Stimulated activated CD8-positive, alpha-beta memory T cell treated with anti-CD3 and anti-CD28 coated beads, Interleukin-12 subunit alpha, Interleukin-12 subunit beta, amount 100 ng/mL, for 24 hours (primary cell): Measurements from ENCODE around the gene AGXT2.
"Not testable (repeated sequence)": the region's sequence is repeated elsewhere in the genome, so short reads cannot be mapped to it uniquely, and the experiment has no call there.

Source experiments
- DNase-seq: peaks from one replicate; pipeline ENCODE4 v3.0.0-alpha.2; 2020; ENCODE audit errors: extremely low read depth

Gene AGXT2

DNA sequence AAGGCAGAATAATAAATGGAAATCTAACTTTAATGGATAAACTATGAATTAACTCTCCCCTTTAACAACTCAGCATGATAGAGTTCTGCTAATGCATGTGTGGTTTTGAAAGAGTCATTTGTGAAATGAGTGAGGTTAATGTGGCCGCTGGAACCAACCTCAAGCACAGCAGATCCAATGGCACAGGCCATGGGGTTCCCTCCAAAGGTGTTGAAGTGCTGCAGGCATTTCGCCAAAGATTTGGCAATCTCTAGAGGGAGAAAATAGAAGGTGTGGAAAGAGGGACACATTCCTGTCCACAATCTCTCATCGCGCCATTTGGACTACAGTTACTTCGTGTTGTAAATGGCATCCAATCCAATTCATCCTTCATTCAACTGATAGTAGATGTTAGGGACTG lies 35.0 kb downstream of the AGXT2 start:
- no peak for DNase-seq

DNA sequence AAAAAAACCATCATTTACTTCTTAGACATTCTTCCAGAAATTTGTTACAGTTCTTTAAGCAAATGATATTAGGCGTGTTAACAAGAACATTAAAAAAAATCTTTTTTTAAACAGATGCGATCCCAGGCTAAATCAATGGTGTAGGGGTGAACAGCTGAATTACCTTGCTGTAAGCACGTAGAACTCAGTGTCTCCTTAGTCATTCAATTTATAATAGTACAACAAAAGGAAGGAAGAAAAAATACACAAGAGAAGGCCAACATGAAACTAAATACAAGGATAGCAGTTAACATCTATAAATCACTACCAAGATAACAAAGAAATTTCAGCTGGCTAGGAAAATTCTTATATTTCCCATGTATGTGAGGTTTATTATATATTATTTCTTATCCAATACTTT lies 35.4 kb downstream of the AGXT2 start:
- DNase-seq = no peak

DNA sequence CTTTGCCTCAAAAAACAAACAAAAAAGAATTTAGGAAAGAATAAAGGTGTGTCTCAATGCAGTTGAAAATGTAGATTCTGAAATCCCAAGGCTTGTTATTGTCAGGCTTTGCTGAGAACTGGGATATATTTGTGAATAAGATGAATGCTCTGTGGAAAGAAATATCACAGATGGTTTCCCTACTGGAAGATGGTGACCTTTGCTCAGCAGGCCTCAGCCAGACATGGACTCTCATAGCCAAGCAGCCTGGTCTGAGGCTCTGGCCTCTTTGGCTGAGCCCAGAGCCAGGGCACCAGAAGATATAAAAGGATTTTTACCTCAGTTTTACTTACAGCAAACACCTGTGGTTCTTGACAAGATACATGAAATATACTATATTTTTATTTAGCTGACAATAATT lies 37.1 kb downstream of the AGXT2 start:
- no peak for DNase-seq

DNA sequence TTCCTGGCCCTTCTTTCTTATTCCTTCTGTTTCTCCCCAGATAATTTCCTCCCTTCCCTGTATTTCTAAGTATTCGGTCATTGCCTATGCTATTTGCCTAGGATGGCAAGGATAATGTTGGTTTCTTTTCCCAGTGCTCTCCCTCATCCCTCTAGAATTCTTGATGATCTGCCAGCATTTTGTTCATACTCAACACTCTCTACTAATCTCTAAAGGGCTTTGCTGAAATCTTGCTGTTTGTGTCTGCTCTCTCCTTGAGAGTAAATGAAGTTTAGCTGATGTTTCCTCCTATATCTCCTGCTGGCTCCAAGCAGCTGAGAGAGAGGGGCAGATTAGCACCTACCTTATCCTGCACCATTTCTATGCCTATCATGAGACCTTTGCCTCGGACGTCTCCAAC lies 38.1 kb downstream of the AGXT2 start:
- no peak for DNase-seq

DNA sequence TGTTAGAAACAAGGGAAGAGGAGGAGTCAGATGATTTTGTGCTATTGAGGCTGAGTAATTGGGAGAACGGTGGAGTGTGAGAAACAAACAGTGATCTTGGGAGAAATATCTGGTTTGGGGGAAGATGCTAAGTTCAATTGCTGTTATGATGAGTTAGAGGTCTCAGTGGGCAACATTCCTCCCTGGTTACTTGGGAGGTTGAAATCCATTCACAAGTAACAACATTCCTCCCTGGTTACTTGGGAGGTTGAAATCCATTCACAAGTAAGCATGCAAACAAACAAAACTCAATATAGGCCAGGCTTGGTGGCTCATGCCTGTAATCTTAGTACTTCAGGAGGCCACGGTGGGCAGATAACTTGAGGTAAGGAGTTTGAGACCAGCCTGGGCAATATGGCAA lies 38.7 kb downstream of the AGXT2 start:
- DNase-seq = no peak

DNA sequence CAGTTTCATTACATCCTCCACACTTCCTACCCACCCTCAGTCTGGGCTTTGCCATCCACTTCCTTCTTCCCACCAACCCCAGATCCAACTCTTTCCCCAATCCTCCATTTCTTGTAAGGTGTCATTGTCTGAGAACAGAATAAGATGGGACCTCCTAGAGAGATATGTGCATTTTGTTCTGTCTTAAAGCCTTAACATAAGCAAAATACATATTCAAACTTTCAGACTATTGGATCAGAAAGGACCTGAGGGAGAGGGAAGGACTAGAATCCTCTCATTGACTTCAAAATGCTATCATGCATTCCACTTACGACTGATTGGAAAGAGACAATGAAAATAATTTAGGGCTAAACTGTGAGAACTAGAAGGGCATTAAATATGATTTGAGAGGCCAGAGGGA lies 43.0 kb downstream of the AGXT2 start:
- DNase-seq = no peak

DNA sequence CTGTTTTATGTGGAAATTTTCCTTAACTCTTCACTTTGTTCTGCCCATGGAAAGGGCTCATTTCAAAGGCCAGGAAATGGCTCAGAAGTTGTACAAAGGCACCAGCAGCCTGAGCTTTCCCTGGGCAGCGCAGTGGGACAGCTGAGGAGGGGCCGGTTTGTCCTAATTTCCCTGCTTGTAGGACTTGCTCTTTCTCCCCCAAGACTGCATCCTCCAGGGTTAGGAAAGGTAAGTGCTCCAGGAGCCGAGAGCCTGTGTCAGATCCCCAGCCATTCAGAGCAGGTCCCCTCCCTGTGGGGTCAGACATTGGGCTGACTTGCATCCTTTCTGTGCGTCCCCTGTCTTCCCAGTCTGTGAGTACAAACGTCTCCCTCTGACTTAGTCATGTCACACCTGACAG lies 43.5 kb downstream of the AGXT2 start:
- no peak for DNase-seq

DNA sequence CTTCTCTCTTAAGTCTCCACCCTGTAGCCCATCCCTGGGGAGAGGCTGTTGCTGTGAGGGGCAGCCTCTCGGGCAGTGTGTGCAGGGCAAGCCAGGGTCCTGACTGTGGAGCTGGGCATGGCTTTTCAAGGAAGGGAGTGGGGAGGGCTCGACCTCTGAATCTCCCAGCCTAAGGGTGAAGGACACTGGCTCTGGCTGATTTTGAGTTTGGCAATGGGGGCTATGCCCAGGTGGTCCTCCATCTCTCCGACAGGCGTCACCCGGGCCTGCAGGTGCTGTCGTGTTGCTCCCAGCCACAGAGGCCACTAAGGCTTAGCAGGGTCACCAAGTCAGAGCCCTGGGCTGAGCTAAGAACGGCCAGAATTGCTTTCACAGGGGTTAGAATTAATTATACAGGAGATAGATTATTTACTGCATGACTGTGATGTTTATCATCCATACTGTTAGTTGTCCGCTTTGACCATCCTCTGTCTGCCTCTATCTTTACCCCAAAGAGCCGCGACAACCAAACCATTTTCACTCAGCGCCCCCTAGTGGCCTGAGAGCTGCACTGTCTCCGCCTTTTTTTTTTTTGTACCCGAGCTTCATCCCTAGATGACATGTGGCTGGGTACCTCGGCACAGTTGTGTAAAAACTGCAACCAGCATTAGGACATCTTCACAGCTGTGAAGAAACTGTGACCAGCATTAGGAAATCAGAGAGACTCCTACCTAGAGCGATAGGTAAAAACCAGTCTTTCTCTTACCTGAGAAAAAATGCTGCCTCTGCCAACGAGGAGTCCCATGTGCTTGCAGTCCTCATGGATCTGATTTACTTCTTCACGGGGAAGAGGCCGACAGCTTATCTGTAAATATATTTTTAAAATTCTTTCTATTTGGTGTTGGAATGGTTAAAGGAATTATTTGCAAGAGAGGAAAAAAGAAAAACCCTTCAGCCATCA lies 44.5 kb downstream of the AGXT2 start:
- peak; percentile 7 for DNase-seq

DNA sequence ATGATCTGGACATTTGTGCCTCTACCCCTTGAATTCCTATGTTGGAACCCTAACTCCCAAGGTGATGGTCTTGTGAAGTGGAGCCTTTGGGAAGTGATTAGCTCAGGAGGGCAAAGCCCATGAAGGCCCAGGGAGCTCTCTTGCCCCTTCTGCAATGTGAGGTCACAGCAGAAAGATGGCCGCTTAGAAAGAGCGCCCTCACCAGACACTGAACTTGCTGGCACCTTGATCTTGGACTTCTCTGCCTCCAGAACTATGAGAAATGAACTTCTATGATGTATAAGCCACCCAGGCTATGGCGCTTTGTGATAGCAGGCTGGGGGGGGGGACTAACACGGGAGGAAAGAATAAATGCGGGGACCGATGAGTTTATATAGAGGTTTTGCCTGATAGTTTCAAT lies 45.3 kb downstream of the AGXT2 start:
- DNase-seq = no peak

DNA sequence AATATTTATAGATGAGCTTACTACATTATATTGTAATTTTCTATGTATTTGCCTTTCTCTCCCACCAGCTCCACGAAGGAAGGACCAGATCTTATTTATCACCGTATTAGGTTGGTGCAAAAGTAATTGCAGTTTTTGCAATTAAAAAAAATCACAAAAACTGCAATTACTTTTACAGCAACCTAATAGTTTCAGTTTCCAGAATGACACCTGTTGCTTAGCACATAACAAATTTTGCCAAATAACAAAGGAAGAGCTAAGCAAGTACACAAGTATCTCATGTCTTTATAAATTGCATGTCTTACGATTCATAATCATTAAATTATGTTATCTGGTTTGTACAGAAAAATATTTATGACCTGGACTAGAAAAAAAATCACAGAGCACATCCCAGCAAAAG lies 45.9 kb downstream of the AGXT2 start:
- DNase-seq = no peak

DNA sequence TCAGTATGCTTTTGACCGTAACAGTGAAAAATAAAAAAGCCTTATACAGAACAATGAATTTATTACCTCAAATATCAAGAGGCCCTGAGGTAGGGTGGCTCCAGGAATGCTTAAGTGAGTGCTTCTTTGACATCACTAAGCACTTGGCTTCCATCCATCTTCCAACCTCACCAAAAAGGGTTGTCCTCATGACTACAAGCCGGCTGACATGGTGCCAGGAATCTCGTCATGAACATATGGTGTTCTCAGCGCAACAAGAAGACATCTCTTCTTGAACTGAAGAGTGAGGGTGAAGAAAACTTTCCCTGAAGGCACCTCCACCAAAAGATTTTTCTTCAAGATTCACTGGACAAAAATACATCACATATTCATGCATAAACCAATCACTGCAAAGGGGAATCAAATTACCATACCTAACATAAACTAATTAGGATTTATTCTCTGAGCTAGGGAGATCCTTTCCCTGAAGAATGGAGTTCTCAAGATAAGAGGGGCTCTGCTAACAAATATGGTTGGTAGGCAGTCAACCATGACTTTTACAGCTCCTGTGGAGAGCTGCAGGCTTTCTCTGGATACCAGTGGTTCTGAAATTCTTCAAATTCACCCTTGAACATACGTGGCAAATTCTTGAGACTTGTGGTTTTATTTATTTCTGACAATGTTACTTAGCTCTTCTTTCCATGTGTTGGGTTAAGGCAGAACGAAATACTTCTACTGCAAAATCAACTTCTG lies 49.5 kb downstream of the AGXT2 start:
- DNase-seq = no peak

DNA sequence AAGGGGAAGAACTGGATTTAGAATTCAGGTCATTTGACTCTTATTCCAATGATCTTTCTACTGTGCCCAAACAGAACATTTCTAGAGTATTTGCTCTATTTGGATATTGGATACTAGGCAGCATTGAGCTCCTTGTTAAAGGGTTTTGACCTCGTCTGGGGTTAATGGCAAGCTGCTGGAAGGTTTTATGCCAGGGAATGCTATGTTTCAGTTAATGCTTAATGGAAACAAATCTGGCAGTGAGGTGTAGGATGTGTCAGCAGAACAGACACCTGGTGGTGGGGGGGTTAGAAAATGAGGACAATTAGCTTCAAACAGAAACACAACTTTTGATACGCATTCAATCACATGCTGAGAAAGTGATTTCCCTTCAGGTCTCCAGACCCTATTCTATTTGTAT lies 51.5 kb downstream of the AGXT2 start:
- DNase-seq = no peak

DNA sequence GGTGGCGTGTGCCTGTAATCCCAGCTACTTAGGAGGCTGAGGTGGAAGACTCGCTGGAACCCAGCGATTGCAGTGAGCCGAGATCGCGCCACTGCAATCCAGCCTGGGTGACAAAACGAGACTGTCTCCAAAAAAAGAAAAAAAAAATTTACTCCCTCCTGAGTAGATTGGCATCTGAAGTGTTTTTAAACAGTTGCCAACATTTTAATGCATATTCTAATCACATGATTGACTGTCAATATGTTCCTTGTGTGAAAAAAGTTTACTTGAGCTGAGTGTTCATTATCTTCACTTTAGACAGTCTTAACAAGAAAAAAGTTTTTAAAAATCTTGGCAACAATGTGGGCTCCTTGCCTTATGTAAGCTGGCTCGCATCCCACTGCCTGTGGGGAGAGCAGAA lies 53.8 kb downstream of the AGXT2 start:
- DNase-seq = no peak

DNA sequence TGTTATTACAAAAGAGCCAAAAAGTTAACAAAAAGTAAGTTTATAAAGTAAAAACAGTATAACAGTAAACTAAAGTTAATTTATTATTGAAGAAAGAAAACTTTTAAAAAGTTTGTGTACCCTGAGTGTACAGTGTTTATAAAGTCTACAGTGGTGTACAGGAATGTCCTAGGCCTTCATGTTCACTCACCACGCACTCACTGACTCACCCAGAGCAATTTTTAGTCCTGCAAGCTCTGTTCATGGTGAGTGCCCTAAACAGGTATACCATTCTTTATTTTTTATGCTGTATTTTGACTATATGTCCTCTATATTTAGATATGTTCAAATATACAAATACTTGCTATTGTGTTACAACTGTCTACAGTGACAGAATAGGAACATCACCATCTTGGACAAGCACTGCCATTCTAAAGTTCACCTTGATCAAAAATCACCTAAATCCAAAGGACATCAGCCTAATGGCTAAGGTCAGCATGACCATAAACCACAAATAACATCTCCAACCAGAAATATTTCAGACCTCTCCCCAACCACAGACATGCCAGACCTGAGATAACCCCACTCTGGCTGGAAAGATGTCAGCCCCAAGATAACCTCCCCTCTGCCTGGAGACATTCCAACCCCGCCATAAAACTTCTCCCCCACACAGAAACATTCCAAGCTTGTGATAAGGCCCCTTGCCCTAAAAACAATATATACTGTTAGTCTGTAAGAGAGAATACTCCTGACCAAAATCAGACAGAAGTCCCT lies 56.1 kb downstream of the AGXT2 start:
- DNase-seq = no peak

DNA sequence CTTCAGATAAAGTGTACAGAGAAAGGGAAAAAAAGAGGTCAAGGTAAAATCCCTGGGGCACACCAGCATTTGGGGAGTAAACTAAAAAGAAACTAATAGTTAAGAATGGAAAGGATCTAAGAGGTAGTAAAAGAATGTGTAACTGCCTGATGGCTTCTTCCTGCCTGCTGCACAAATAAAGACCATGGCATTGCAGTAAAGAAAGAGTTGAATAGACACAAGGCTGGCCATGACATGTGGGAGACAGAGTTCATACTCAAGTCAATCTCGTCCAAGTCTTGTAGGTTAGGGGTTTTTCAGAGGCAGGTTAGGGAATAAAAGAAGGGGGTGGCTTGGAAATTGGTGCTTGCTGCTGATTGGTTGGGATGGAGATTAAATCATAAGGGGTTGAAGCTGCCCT lies 60.8 kb downstream of the AGXT2 start:
- no peak for DNase-seq

DNA sequence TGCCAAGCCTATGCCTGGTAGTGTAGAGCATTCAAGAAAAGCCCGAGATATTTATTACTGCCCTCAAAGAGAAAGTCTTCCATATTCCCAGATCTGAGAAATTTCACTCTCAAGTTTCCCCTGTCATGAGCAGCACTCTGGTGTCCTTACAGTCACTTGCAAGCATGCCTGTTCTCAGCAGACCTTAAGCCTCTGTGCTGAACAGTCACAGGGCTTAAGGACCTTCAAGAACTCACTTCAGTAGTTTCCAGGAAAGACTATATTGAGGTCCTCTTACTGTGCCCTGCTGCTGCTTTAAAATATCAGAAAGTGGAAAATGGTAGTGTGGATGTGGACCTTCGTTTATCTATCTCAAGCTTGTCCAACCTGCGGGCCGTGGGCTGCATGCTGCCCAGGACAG lies 64.9 kb downstream of the AGXT2 start:
- no peak for DNase-seq

DNA sequence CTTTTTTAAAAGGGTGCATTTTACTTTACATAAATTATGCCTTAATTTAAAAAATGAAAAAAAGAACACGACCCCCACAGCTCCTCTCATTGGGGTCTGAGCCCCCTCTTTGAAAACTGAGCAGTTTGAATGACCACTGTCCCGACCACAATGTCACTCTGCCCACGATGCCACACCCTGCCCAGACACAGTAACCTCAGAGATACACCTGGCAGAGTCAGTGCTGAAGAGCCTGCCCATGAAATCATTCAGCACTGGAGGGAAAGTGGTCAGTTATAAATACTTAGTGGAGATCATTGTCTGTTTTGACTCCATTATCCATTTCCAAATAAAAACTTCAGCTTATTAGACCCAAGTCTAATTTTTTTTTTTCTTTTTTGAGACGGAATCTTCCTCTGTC lies 69.1 kb downstream of the AGXT2 start:
- no peak for DNase-seq

DNA sequence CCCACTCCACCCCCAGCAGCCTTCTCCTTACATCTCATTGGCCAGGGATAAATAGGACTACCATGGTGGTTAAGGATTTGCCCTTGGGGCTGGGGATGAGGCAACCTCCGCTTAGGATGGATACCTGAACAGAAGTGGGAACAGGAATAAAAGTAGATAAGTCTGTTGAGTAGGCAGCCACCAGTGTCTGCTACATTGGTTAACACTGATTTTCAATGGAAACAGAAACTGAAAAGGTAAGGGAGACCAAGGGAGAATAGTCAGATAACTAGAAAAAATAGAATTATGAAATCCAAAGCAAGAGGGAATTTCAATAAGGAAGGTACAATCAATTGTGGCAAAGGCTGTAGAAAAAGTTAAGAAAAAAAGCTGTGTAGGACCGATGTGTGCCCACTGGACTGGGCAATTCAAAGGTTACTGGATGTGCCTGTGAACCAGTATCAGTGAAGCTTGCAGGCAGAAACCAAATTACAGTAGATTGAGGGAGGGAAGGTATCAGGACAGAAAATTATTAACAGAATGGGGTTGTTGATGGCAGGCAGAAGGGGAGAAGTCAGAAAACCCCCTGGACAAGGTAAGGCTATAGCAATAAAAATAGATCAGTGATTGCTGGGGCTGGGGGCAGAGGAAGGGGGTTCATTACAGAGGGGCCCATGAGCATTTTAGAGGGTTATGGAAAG lies 69.7 kb downstream of the AGXT2 start:
- no peak for DNase-seq

DNA sequence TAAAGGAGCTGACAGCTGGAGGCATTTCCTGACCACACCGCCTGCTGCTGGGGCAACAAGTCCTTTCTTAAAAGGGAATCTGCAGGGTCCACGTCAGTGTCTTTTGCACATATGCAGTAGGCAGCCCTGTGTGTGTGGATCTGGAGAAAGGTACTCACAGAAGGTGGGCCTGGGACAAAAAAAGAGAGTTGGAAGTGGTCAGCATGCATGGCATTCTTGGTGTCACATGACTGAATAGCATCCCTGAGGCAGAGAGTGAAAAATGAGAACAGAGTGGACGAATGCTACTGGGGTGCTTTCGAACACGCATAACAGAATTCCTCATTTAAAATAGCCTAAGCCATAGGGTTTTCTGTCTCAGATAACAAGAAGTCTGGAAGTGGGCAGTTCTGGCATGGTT lies 71.4 kb downstream of the AGXT2 start:
- no peak for DNase-seq

DNA sequence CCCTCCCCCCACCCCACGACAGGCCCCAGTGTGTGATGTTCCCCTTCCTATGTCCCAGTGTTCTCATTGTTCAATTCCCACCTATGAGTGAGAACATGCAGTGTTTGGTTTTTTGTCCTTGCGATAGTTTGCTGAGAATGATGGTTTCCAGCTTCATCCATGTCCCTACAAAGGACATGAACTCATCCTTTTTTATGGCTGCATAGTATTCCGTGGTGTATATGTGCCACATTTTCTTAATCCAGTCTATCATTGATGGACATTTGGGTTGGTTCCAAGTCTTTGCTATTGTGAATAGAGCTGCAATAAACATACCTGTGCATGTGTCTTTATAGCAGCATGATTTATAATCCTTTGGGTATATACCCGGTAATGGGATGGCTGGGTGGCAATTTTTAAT lies 76.1 kb downstream of the AGXT2 start:
- not testable (repeated sequence) for DNase-seq

DNA sequence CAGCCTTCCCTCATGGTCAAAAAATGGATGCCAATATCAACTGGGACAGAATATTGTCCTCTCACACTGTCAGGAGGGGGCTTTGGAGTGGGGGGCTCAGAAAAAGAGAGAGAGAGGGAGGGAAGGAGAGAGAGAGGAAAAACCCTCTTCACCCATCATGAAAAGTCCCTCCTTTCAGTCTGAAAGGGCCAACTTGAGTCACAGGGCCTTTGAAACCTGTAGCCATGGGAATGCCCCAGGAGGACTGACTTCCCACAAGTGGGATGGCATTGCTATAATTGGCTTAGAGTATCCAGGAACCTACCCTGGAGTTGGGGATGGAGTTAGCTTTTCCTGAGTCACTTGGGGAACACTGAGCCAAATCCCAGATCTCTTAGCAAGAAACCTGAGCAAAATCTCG lies 77.2 kb downstream of the AGXT2 start:
- no peak for DNase-seq

DNA sequence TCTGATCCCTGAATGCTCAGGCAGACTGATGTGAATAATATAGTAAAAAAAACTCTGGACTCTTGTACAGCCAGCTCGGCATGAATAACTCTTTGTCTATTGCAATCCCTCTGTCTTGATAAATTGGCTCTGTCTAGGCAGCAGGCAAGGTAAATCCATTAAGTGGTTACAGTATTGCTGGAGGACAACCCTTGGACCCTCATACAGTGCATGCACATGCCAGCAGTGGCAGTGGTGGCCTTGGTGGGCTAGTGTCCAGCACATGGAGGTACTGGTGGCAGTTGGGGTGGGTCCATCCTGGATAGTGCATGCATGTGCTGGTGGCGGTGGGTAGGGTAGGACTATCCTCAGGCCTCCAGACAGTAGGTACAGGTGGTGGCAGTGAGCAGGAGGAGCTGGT lies 79.5 kb downstream of the AGXT2 start:
- no peak for DNase-seq
